Midbrain (tissue), 1 donor: ENCODE data around the gene MICALL1.

Source experiments
- DNase-seq: peaks from one replicate; lab custom pipeline; 2025; lab: John Stamatoyannopoulos, UW

MICALL1 gene

GRCh38 chr22:37982151-37982785 lies 76.2 kb downstream of the MICALL1 start:
- no peak for DNase-seq

GRCh38 chr22:37982938-37983859 lies 77.1 kb downstream of the MICALL1 start:
- no peak for DNase-seq

- peak; percentile 76 for DNase-seq
These were observed 78.0 kb downstream of the MICALL1 start, which contains the start of gene SOX10 for GRCh38 chr22:37983860-37984791. Gene SOX10, minus strand, starts transcription at chr22:37984555. Its CDS starts 771 bp downstream, at chr22:37983784.

GRCh38 chr22:37985050-37985585 lies 79.0 kb downstream of the MICALL1 start:
- no peak for DNase-seq

GRCh38 chr22:37985751-37986281 lies 79.7 kb downstream of the MICALL1 start:
- DNase-seq = peak; percentile 86

- no peak for DNase-seq
These were observed 80.3 kb downstream of the MICALL1 start for GRCh38 chr22:37986371-37986770.

GRCh38 chr22:37989146-37990045 lies 83.3 kb downstream of the MICALL1 start:
- no peak for DNase-seq

- no peak for DNase-seq
These were observed 84.2 kb downstream of the MICALL1 start for GRCh38 chr22:37990301-37990700.

GRCh38 chr22:37990862-37991261 lies 84.8 kb downstream of the MICALL1 start:
- DNase-seq = no peak

GRCh38 chr22:37991731-37992442 lies 85.8 kb downstream of the MICALL1 start:
- DNase-seq = no peak
